Adrenal gland (tissue), 12 donors: ENCODE measurements around the gene KIF26B. TPM values are rescaled to one million over a fixed set of nuclear protein-coding genes. Genes with fewer than 3 reads are reported as not detected.

Experiments used
- DNase-seq, 7 donors: peaks; one replicate each; pipeline ENCODE4 v3.0.0-alpha.2; 2019 to 2020
- H3K27ac ChIP-seq, 5 donors: fragments of 200-600 bp; sonication (generic) in 4 of 5; 1 replicate in 3 of 5; 2 replicates in 2 of 5; pipeline versions ENCODE4 v1.5.1 to v1.8.0; 2016 to 2020; ENCODE audit warnings: mild to moderate bottlenecking in 1 of 5
- H3K27me3 ChIP-seq: fragments of 200-600 bp; 2 replicates; pipeline ENCODE4 v1.8.0; 2021
- H3K36me3 ChIP-seq, 2 donors: fragments of 200-600 bp; replicated peaks in 1 of 2; 1 replicate in 1 of 2; 2 replicates in 1 of 2; pipeline versions ENCODE4 v1.5.1 to v1.8.0; 2018 to 2022
- H3K4me1 ChIP-seq, 2 donors: fragments of 200-600 bp; replicated peaks in 1 of 2; 1 replicate in 1 of 2; 2 replicates in 1 of 2; pipeline versions ENCODE4 v1.5.1 to v1.8.0; 2018 to 2021
- H3K4me3 ChIP-seq, 4 donors: fragments of 200-600 bp; sonication (generic) in 3 of 4; one replicate each; pipeline ENCODE4 v1.5.1; 2016 to 2018
- H3K9me3 ChIP-seq, 3 donors: fragments of 200-600 bp; sonication (generic) in 1 of 3; replicated peaks in 1 of 3; 1 replicate in 2 of 3; 2 replicates in 1 of 3; pipeline versions ENCODE4 v1.5.1 to v1.8.0; 2016 to 2021
- CTCF ChIP-seq, 6 experiments: fragments of 450-650 bp in 4 of 6; fragments of 200-600 bp in 2 of 6; sonication (generic) in 1 of 6; IDR thresholded peaks; 1 replicate in 5 of 6; 2 replicates in 1 of 6; pipeline versions ENCODE4 v1.5.1 to v1.8.0; 2016 to 2021; ENCODE audit warnings: antibody characterized with exemption in 6 of 6, mild to moderate bottlenecking in 2 of 6, moderate library complexity in 1 of 6
- POLR2A ChIP-seq, 2 donors: fragments of 450-650 bp; IDR thresholded peaks; one replicate each; pipeline ENCODE4 v1.6.1; 2017; ENCODE audit warnings: antibody characterized with exemption in 2 of 2, mild to moderate bottlenecking in 2 of 2, moderate library complexity in 1 of 2
- WGBS, 4 donors: extraction: QIAGEN DNeasy Blood & Tissue Kit in 2 of 4; methylation state at CpG; one replicate each; pipeline versions ENCODE4 v1.1.5 to v1.1.7; 2013 to 2017; 5-methylcytosine and 5-hydroxymethylcytosine counted together
- intact Hi-C, 2 donors: fragments of 100-400 bp; cut with DNase I; formaldehyde crosslinking; loops; one replicate each; pipeline versions ENCODE4 v1.14.1 to v1.15.0; 2022 to 2023
- polyA plus RNA-seq, 3 donors: library from polyadenylated mRNA; stranded (reverse); fragments of 200-250 nt in 2 of 3; fragments of 350-450 nt in 1 of 3; fragmentation: Illumina TruSeq in 1 of 3; extraction: RNeasy Lipid Tissue Mini Kit (QIAGEN cat#74804) in 1 of 3; gene quantifications; one replicate each; pipeline ENCODE4 v1.2.3, GENCODE V29; 2013 to 2014
- total RNA-seq, 9 donors: library from RNA; depleted of rRNA in 4 of 9; stranded (reverse); fragments of >200 nt in 4 of 9; fragments of 120-200 nt in 1 of 9; fragmentation: NEBNext Ultra II Directional in 1 of 9; extraction: Animal tissue kit (Norgen Biotek cat#: 25700) in 1 of 9; gene quantifications; one replicate each; pipeline versions ENCODE4 v1.1.0 to v1.2.4, GENCODE V29; 2013 to 2023
- donor health status: healthy with polysubstance abuse.
- donor health status: Bipolar disorder and iron deficiency.
- donor health status: DM: yes; HTN: yes; CAD: no.
- donor health status: DM: no; HTN: no; CAD: no.
- donor health status: DM: no; HTN: no; CAD: no.
- donor health status: DM: yes; HTN: yes; CAD: no.

Gene KIF26B
- total and polyA plus RNA-seq, 12 donors, result 0.20 to 4.6 (median 2.6) TPM

GRCh38 chr1:245715291-245715701, 560.5 kb downstream of the KIF26B start:
- 61 to 75% (median 66%) methylated on average over 6 to 9 of the region's 9 CpGs for WGBS, 4 donors
- H3K36me3 ChIP-seq, result no peaks in the 10 kb centered on the region
- H3K9me3 ChIP-seq, result no peaks in the 10 kb centered on the region
- intact Hi-C loops, result no loop called here
- H3K27ac ChIP-seq, result no peak overlapping the region
- H3K27me3 ChIP-seq, result no peaks in the 10 kb centered on the region
- H3K4me3 ChIP-seq, result no peak overlapping the region
- no peaks in the 10 kb centered on the region for H3K4me1 ChIP-seq
- TF ChIP-seq CTCF (IDR thresholded peaks at IDR 0.05) (no peak), POLR2A (IDR thresholded peaks at IDR 0.05) (no peak)
- DNase-seq, result no peak

- H3K4me1 ChIP-seq, result no peaks in the 10 kb centered on the region
- WGBS, 4 donors, result 72 to 88% (median 82%) methylated on average over 1 of the region's 1 CpG
- no peak for TF ChIP-seq CTCF (IDR thresholded peaks at IDR 0.05)
- TF ChIP-seq POLR2A (IDR thresholded peaks at IDR 0.05), result no peak
- no peaks in the 10 kb centered on the region for H3K36me3 ChIP-seq
- intact Hi-C loops, result no loop called here
- no peaks in the 10 kb centered on the region for H3K9me3 ChIP-seq
- H3K4me3 ChIP-seq, result no peak overlapping the region
- no peak overlapping the region for H3K27ac ChIP-seq
- no peak for DNase-seq
- H3K27me3 ChIP-seq, result no peaks in the 10 kb centered on the region
Measured at GRCh38 chr1:245715970-245716369, 561.2 kb downstream of the KIF26B start.

GRCh38 chr1:245716561-245716960, 561.8 kb downstream of the KIF26B start:
- Histone ChIP-seq H3K27ac (no peak overlapping the region), H3K36me3 (no peaks in the 10 kb centered on the region), H3K27me3 (no peaks in the 10 kb centered on the region), H3K4me1 (no peaks in the 10 kb centered on the region), H3K9me3 (no peaks in the 10 kb centered on the region), H3K4me3 (no peak overlapping the region)
- DNase-seq, result no peak
- 83 to 93% (median 88%) methylated on average over 3 of the region's 3 CpGs for whole genome bisulfite sequencing, 4 donors
- TF ChIP-seq POLR2A (IDR thresholded peaks at IDR 0.05) (no peak), CTCF (IDR thresholded peaks at IDR 0.05) (no peak)
- intact Hi-C loops, result no loop called here

GRCh38 chr1:245717611-245718010, 562.8 kb downstream of the KIF26B start:
- Histone ChIP-seq H3K9me3 (no peaks in the 10 kb centered on the region), H3K27ac (no peak overlapping the region), H3K36me3 (no peaks in the 10 kb centered on the region), H3K27me3 (no peaks in the 10 kb centered on the region), H3K4me3 (no peak overlapping the region), H3K4me1 (no peaks in the 10 kb centered on the region)
- no peak for DNase-seq
- TF ChIP-seq POLR2A (IDR thresholded peaks at IDR 0.05), result no peak
- no peak for TF ChIP-seq CTCF (IDR thresholded peaks at IDR 0.05)
- intact Hi-C loops, result no loop called here
- WGBS, 4 donors, result 90 to 94% (median 92%) methylated on average over 3 of the region's 3 CpGs
